PC-3 (cell line): ENCODE measurements around the gene CCT6B.

ENCODE experiments used
- CTCF ChIP-seq: fragments of 300-600 bp; sonication (generic); conservative IDR thresholded peaks from 2 replicates; pipeline ENCODE4 v1.5.1; 2017; ENCODE audit warnings: antibody characterized with exemption, low read depth, mild to moderate bottlenecking, low read length
- EZH2 ChIP-seq: fragments of 300-600 bp; sonication (generic); IDR thresholded peaks from one replicate; pipeline ENCODE4 v1.6.1; 2017; ENCODE audit warnings: antibody characterized with exemption, mild to moderate bottlenecking, low read length; ENCODE audit not compliant: unreplicated experiment
- EZH2phosphoT487 ChIP-seq: fragments of 300-600 bp; sonication (generic); IDR thresholded peaks from 2 replicates; pipeline ENCODE4 v1.6.1; 2018; ENCODE audit warnings: mild to moderate bottlenecking, antibody characterized with exemption, low read length, borderline replicate concordance

GRCh38 chr17:34991606-34992005 is 30.3 kb upstream of the CCT6B start:
- TF ChIP-seq CTCF = no peak
- no peak for TF ChIP-seq EZH2
- no peak for TF ChIP-seq EZH2phosphoT487
